Endothelial cell of umbilical vein (primary cell): Measurements from ENCODE around the gene DNAJC8. TPM values are rescaled to one million over a fixed set of nuclear protein-coding genes. Genes with fewer than 3 reads are reported as not detected.

ENCODE experiments used
- BruUV-seq: library from RNA; stranded (reverse); fragments of 400-500 nt; replicated peaks from 2 replicates; lab custom pipeline; 2021; lab: Mats Ljungman, UMichigan
- CTCF ChIA-PET: fragments of 300-600, 350-600 bp; sonication (Branson Sonifier 250); formaldehyde crosslinking; loops from one replicate; lab custom pipeline; 2021; ENCODE audit warnings: antibody characterized with exemption, inconsistent platforms; lab: Charles Lee
- POLR2A ChIA-PET: fragments of 300-600, 350-600 bp; sonication (Branson Sonifier 250); formaldehyde crosslinking; loops from one replicate; lab custom pipeline; 2021; ENCODE audit warnings: antibody characterized with exemption, inconsistent platforms; lab: Charles Lee
- DNase-seq: peaks from one replicate; pipeline ENCODE4 v3.0.0-alpha.2; 2011; ENCODE audit warnings: low read depth, low spot score
- FAIRE-seq: peaks from 2 replicates; lab custom pipeline; 2011; peaks lifted over from hg19 to GRCh38; lab: Jason Lieb, UNC
- H2AFZ ChIP-seq: 2 replicates; pipeline ENCODE4 v1.6.0; 2012; ENCODE audit warnings: low read depth, low read length, control low read depth, inconsistent platforms
- H3K27ac ChIP-seq: 2 replicates; pipeline ENCODE4 v1.5.1; 2011; ENCODE audit warnings: low read depth, mild to moderate bottlenecking, control low read depth, low read length, moderate library complexity; ENCODE audit not compliant: insufficient read depth
- H3K27me3 ChIP-seq, 2 experiments: 2 replicates each; pipeline versions ENCODE4 v1.6.0 to v1.6.1; 2011; ENCODE audit warnings: low read length in 2 of 2, mixed read lengths in 1 of 2; ENCODE audit not compliant: control insufficient read depth in 2 of 2, insufficient read depth in 2 of 2
- H3K36me3 ChIP-seq, 2 experiments: 2 replicates in 1 of 2; 3 replicates in 1 of 2; pipeline ENCODE4 v1.5.1; 2011; ENCODE audit warnings: low read length in 2 of 2, mild to moderate bottlenecking in 1 of 2, moderate library complexity in 1 of 2; ENCODE audit not compliant: control insufficient read depth in 2 of 2, insufficient read depth in 2 of 2; ENCODE audit errors: extremely low read depth in 1 of 2
- H3K4me1 ChIP-seq: 3 replicates; pipeline ENCODE4 v1.5.1; 2011; ENCODE audit warnings: mild to moderate bottlenecking, low read length; ENCODE audit not compliant: control insufficient read depth, insufficient read depth; ENCODE audit errors: extremely low read depth
- H3K4me2 ChIP-seq: 2 replicates; pipeline ENCODE4 v1.6.1; 2011; ENCODE audit warnings: low read length, control low read depth, mixed read lengths; ENCODE audit not compliant: insufficient read depth
- H3K4me3 ChIP-seq, 3 experiments: fragments of 200-600 bp in 1 of 3; sonication (generic), shearing (Covaris generic) in 1 of 3; replicated peaks in 1 of 3; 2 replicates each; pipeline ENCODE4 v1.5.1; 2011 to 2016; ENCODE audit warnings: control low read depth in 3 of 3, low read length in 3 of 3, mild to moderate bottlenecking in 2 of 3, inconsistent platforms in 1 of 3, low read depth in 1 of 3, moderate library complexity in 1 of 3; ENCODE audit not compliant: insufficient read depth in 1 of 3
- H3K79me2 ChIP-seq: 2 replicates; pipeline ENCODE4 v1.6.0; 2012; ENCODE audit warnings: low read length, inconsistent platforms; ENCODE audit not compliant: control insufficient read depth, insufficient read depth
- H3K9ac ChIP-seq: replicated peaks from 2 replicates; pipeline ENCODE3; 2011; ENCODE audit warnings: low read length, control low read depth; ENCODE audit not compliant: insufficient read depth; ENCODE audit errors: extremely low read depth
- H3K9me1 ChIP-seq: replicated peaks from 3 replicates; pipeline ENCODE4 v1.6.0; 2011; ENCODE audit warnings: mild to moderate bottlenecking, low read length; ENCODE audit not compliant: control insufficient read depth, insufficient read depth; ENCODE audit errors: extremely low read depth
- H3K9me3 ChIP-seq: replicated peaks from 2 replicates; pipeline ENCODE4 v1.5.1; 2012; ENCODE audit warnings: low read length, inconsistent platforms; ENCODE audit not compliant: control insufficient read depth, insufficient read depth
- H4K20me1 ChIP-seq: replicated peaks from 2 replicates; pipeline ENCODE3; 2011; ENCODE audit warnings: mild to moderate bottlenecking, low read length; ENCODE audit not compliant: control insufficient read depth, insufficient read depth; ENCODE audit errors: extremely low read depth
- CTCF ChIP-seq, 2 donors: IDR thresholded peaks; 1 replicate in 1 of 2; 2 replicates in 1 of 2; pipeline ENCODE4 v1.5.1; 2011; ENCODE audit warnings: low read length in 2 of 2, mild to moderate bottlenecking in 2 of 2, moderate library complexity in 2 of 2, control low read depth in 1 of 2, inconsistent platforms in 1 of 2, low read depth in 1 of 2; ENCODE audit not compliant: insufficient read depth in 1 of 2; ENCODE audit errors: extremely low read depth in 1 of 2
- EZH2 ChIP-seq: IDR thresholded peaks from 2 replicates; pipeline ENCODE4 v1.6.1; 2012; ENCODE audit warnings: borderline replicate concordance, low read depth, mild to moderate bottlenecking, moderate library complexity, low read length, inconsistent platforms; ENCODE audit not compliant: severe bottlenecking
- FOS ChIP-seq: IDR thresholded peaks from 2 replicates; pipeline ENCODE4 v1.6.1; 2011; ENCODE audit warnings: mild to moderate bottlenecking, low read length, moderate library complexity, borderline replicate concordance; ENCODE audit not compliant: insufficient read depth
- GATA2 ChIP-seq: IDR thresholded peaks from 2 replicates; pipeline ENCODE4 v1.7.0; 2011; ENCODE audit warnings: low read depth, mild to moderate bottlenecking, moderate library complexity, mixed read lengths, low read length; ENCODE audit not compliant: insufficient read length, insufficient read depth
- JUN ChIP-seq: IDR thresholded peaks from 2 replicates; pipeline ENCODE4 v1.6.1; 2011; ENCODE audit warnings: borderline replicate concordance, low read depth; ENCODE audit not compliant: insufficient read length, insufficient read depth
- MAX ChIP-seq: IDR thresholded peaks from 2 replicates; pipeline ENCODE4 v1.6.1; 2011; ENCODE audit not compliant: insufficient read depth, insufficient read length
- MYC ChIP-seq: IDR thresholded peaks from one replicate; pipeline ENCODE4 v1.6.1; 2011; ENCODE audit warnings: mild to moderate bottlenecking, low read depth, low read length
- POLR2A ChIP-seq: IDR thresholded peaks from 2 replicates; pipeline ENCODE4 v1.6.1; 2012; ENCODE audit warnings: low read depth, mild to moderate bottlenecking, control low read depth, low read length
- POLR2AphosphoS5 ChIP-seq: IDR thresholded peaks from 2 replicates; pipeline ENCODE4 v1.6.1; 2012; ENCODE audit warnings: low read depth, mild to moderate bottlenecking, control low read depth, low read length, moderate library complexity; ENCODE audit not compliant: insufficient read depth
- dilution Hi-C: fragments of 300-500 bp; cut with MboI; formaldehyde crosslinking; loops from one replicate; pipeline ENCODE4 v1.15.0; 2019; ENCODE audit warnings: low sequenced_read_pairs; ENCODE audit not compliant: extremely low pct_ligation_motif_present
- intact Hi-C: fragments of 100-400 bp; cut with micrococcal nuclease; formaldehyde crosslinking; loops from one replicate; pipeline ENCODE4 v1.10.0; 2022
- polyA plus RNA-seq, 4 experiments: library from polyadenylated mRNA; depleted of rRNA in 3 of 4; stranded (reverse) in 3 of 4; unstranded in 1 of 4; fragments of >200 nt; gene quantifications; 2 replicates each; pipeline versions ENCODE4 v1.2.1 to v1.2.3, GENCODE V29; 2011 to 2012; ENCODE audit warnings: missing spikeins in 1 of 4
- total RNA-seq: library from RNA; stranded (reverse); gene quantifications from 2 replicates; pipeline ENCODE4 v1.2.3, GENCODE V29; 2021

DNAJC8 gene
- total and polyA plus RNA-seq, 2 donors (not counting 3 experiments of a cell fraction or from before 2014, with no cell fraction given), result 71.0 to 106 TPM

GRCh38 chr1:28185071-28185470 lies 47.8 kb downstream of the DNAJC8 start:
- H3K9ac ChIP-seq, result no peak overlapping the region
- dilution Hi-C loops, result no loop called here
- H3K79me2 ChIP-seq, result no peaks in the 10 kb centered on the region
- DNase-seq (no peak), FAIRE-seq (no peak)
- H3K4me1 ChIP-seq, result no peaks in the 10 kb centered on the region
- H3K36me3 ChIP-seq, result no peaks in the 10 kb centered on the region
- intact Hi-C loops, result no loop called here
- ChIA-PET POLR2A (no interaction called here), CTCF (no interaction called here)
- H4K20me1 ChIP-seq, result no peaks in the 10 kb centered on the region
- no peak overlapping the region for H3K27ac ChIP-seq
- BruUV-seq, result no TSS peak
- TF ChIP-seq POLR2A, result no peak
- no peak for TF ChIP-seq EZH2
- TF ChIP-seq GATA2, result no peak
- no peak for TF ChIP-seq JUN
- TF ChIP-seq FOS, result no peak
- no peak for TF ChIP-seq CTCF (IDR thresholded peaks at IDR 0.05; ENCODE audit: extremely low read depth in 1 of 2, insufficient read depth in 1 of 2, low read depth in 1 of 2, low read length in 2 of 2)
- TF ChIP-seq MAX, result no peak
- no peak for TF ChIP-seq MYC
- no peak for TF ChIP-seq POLR2AphosphoS5
- no peak overlapping the region for H2AFZ ChIP-seq
- no peaks in the 10 kb centered on the region for H3K27me3 ChIP-seq
- H3K9me3 ChIP-seq, result no peaks in the 10 kb centered on the region
- no peaks in the 10 kb centered on the region for H3K9me1 ChIP-seq
- H3K4me2 ChIP-seq, result no peak overlapping the region
- H3K4me3 ChIP-seq, result no peak overlapping the region
